ENCODE data around the gene SWI5.

Gene SWI5

GRCh38 chr9:128260340-128260739 lies 15.7 kb upstream of the SWI5 start:
- TF ChIP-seq TCF4 (CRISPR knock-in tag; IDR thresholded peaks at IDR 0.05; ENCODE audit: borderline replicate concordance) (no peak), ZFP30 (CRISPR knock-in tag; IDR thresholded peaks at IDR 0.05) (no peak), BACH2 (CRISPR knock-in tag; IDR thresholded peaks at IDR 0.05; ENCODE audit: borderline replicate concordance) (no peak), ZNF565 (CRISPR knock-in tag; conservative IDR thresholded peaks at IDR 0.05; ENCODE audit: low read depth) (no peak), PPARA (CRISPR knock-in tag; IDR thresholded peaks at IDR 0.05; ENCODE audit: borderline replicate concordance) (no peak), ISL1 (CRISPR knock-in tag; IDR thresholded peaks at IDR 0.05) (no peak), PATZ1 (CRISPR knock-in tag; IDR thresholded peaks at IDR 0.05; ENCODE audit: borderline replicate concordance) (no peak), RARB (CRISPR knock-in tag; IDR thresholded peaks at IDR 0.05) (no peak), ZC3H10 (CRISPR knock-in tag; IDR thresholded peaks at IDR 0.05) (no peak)
- no peak for ATAC-seq

GRCh38 chr9:128262687-128263086 lies 13.4 kb upstream of the SWI5 start:
- TF ChIP-seq CSRNP3 (CRISPR knock-in tag; IDR thresholded peaks at IDR 0.05): no peak
- no peak for TF ChIP-seq CSDC2 (CRISPR knock-in tag; IDR thresholded peaks at IDR 0.05)
- no peak for TF ChIP-seq TOX (CRISPR knock-in tag; IDR thresholded peaks at IDR 0.05; ENCODE audit: borderline replicate concordance)
- no peak for TF ChIP-seq ESRRG (CRISPR knock-in tag; IDR thresholded peaks at IDR 0.05)
- TF ChIP-seq TSHZ2 (CRISPR knock-in tag; IDR thresholded peaks at IDR 0.05): no peak
- TF ChIP-seq GLIS3 (CRISPR knock-in tag; IDR thresholded peaks at IDR 0.05): no peak
- TF ChIP-seq ZFP30 (CRISPR knock-in tag; IDR thresholded peaks at IDR 0.05): no peak
- TF ChIP-seq ZFP3 (CRISPR knock-in tag; IDR thresholded peaks at IDR 0.05): no peak
- TF ChIP-seq TCF4 (CRISPR knock-in tag; IDR thresholded peaks at IDR 0.05; ENCODE audit: borderline replicate concordance): no peak
- TF ChIP-seq CREB5 (CRISPR knock-in tag; IDR thresholded peaks at IDR 0.05; ENCODE audit: low read depth): no peak
- ATAC-seq: no peak

GRCh38 chr9:128265348-128265847 lies 10.7 kb upstream of the SWI5 start:
- no peak for ATAC-seq
- TF ChIP-seq ARNTL (CRISPR knock-in tag; IDR thresholded peaks at IDR 0.05; ENCODE audit: borderline replicate concordance, low read depth) (no peak), POU6F1 (CRISPR knock-in tag; IDR thresholded peaks at IDR 0.05; ENCODE audit: borderline replicate concordance, low read depth) (no peak), ZNF8 (CRISPR knock-in tag; IDR thresholded peaks at IDR 0.05) (no peak), TOX (CRISPR knock-in tag; IDR thresholded peaks at IDR 0.05; ENCODE audit: borderline replicate concordance) (no peak), ZFP30 (CRISPR knock-in tag; IDR thresholded peaks at IDR 0.05) (no peak), OSR1 (CRISPR knock-in tag; IDR thresholded peaks at IDR 0.05) (no peak), BACH2 (CRISPR knock-in tag; IDR thresholded peaks at IDR 0.05; ENCODE audit: borderline replicate concordance) (no peak), ZFP3 (CRISPR knock-in tag; IDR thresholded peaks at IDR 0.05) (no peak), GLIS3 (CRISPR knock-in tag; IDR thresholded peaks at IDR 0.05) (no peak), ZNF565 (CRISPR knock-in tag; conservative IDR thresholded peaks at IDR 0.05; ENCODE audit: low read depth) (no peak), TSHZ2 (CRISPR knock-in tag; IDR thresholded peaks at IDR 0.05) (no peak), ZC3H10 (CRISPR knock-in tag; IDR thresholded peaks at IDR 0.05) (no peak), ESRRG (CRISPR knock-in tag; IDR thresholded peaks at IDR 0.05) (no peak), CSDC2 (CRISPR knock-in tag; IDR thresholded peaks at IDR 0.05) (no peak), PPARA (CRISPR knock-in tag; IDR thresholded peaks at IDR 0.05; ENCODE audit: borderline replicate concordance) (no peak), TCF4 (CRISPR knock-in tag; IDR thresholded peaks at IDR 0.05; ENCODE audit: borderline replicate concordance) (no peak), SNAI2 (CRISPR knock-in tag; IDR thresholded peaks at IDR 0.05) (no peak), PATZ1 (CRISPR knock-in tag; IDR thresholded peaks at IDR 0.05; ENCODE audit: borderline replicate concordance) (no peak), RARB (CRISPR knock-in tag; IDR thresholded peaks at IDR 0.05) (no peak), ISL1 (CRISPR knock-in tag; IDR thresholded peaks at IDR 0.05) (no peak)

Measured in SK-N-SH treated with all-trans-retinoic acid at 6 μM for 48 hours (cell line).